ENCODE results near the gene SUPT7L.

- TF ChIP-seq, protein P1, sequence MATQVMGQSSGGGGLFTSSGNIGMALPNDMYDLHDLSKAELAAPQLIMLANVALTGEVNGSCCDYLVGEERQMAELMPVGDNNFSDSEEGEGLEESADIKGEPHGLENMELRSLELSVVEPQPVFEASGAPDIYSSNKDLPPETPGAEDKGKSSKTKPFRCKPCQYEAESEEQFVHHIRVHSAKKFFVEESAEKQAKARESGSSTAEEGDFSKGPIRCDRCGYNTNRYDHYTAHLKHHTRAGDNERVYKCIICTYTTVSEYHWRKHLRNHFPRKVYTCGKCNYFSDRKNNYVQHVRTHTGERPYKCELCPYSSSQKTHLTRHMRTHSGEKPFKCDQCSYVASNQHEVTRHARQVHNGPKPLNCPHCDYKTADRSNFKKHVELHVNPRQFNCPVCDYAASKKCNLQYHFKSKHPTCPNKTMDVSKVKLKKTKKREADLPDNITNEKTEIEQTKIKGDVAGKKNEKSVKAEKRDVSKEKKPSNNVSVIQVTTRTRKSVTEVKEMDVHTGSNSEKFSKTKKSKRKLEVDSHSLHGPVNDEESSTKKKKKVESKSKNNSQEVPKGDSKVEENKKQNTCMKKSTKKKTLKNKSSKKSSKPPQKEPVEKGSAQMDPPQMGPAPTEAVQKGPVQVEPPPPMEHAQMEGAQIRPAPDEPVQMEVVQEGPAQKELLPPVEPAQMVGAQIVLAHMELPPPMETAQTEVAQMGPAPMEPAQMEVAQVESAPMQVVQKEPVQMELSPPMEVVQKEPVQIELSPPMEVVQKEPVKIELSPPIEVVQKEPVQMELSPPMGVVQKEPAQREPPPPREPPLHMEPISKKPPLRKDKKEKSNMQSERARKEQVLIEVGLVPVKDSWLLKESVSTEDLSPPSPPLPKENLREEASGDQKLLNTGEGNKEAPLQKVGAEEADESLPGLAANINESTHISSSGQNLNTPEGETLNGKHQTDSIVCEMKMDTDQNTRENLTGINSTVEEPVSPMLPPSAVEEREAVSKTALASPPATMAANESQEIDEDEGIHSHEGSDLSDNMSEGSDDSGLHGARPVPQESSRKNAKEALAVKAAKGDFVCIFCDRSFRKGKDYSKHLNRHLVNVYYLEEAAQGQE (IDR thresholded peaks at IDR 0.05; ENCODE audit: insufficient read depth in 1 of 2, low read depth in 2 of 2, low read length in 1 of 2), result no peak
- TF ChIP-seq CTCF (IDR thresholded peaks at IDR 0.05) (no peak), POLR2AphosphoS5 (IDR thresholded peaks at IDR 0.05; ENCODE audit: low read depth, low read length) (no peak), SIN3A (IDR thresholded peaks at IDR 0.05; ENCODE audit: borderline replicate concordance, insufficient read depth, low read depth, low read length) (no peak)
These were observed 12.4 kb downstream of the SUPT7L start for GRCh38 chr2:27651056-27651455.

All from Panc1 (cell line).